GM23338 (cell line): ENCODE results near the gene B3GNT4. TPM values are rescaled to one million over a fixed set of nuclear protein-coding genes. Genes with fewer than 3 reads are reported as not detected.

ENCODE experiments used
- ATAC-seq: fragments of 200-7000 bp; cut with Tn5 transposase; 3 replicates; pipeline ENCODE4 v1.9.1; 2020
- DNase-seq: peaks from one replicate; pipeline ENCODE4 v3.0.0-alpha.2; 2015; ENCODE audit warnings: low spot score
- H2AFZ ChIP-seq: fragments of 200-600 bp; sonication (generic); 2 replicates; pipeline ENCODE4 v1.8.0; 2016; ENCODE audit warnings: antibody characterized with exemption, mild to moderate bottlenecking, moderate library complexity
- H3F3A ChIP-seq: fragments of 200-600 bp; sonication (generic); replicated peaks from 2 replicates; pipeline ENCODE4 v1.8.0; 2017; ENCODE audit warnings: antibody characterized with exemption, mixed run types, low read depth
- H3K27ac ChIP-seq: fragments of 200-600 bp; sonication (generic); 2 replicates; pipeline ENCODE4 v1.6.1; 2016; ENCODE audit warnings: low read depth
- H3K27me3 ChIP-seq: fragments of 200-600 bp; sonication (generic); 2 replicates; pipeline ENCODE4 v1.8.0; 2016; ENCODE audit warnings: mild to moderate bottlenecking, mixed run types, moderate library complexity; ENCODE audit not compliant: insufficient read depth
- H3K36me3 ChIP-seq: fragments of 200-600 bp; sonication (generic); 2 replicates; pipeline ENCODE4 v1.8.0; 2016; ENCODE audit warnings: mild to moderate bottlenecking; ENCODE audit not compliant: insufficient read depth
- H3K4me1 ChIP-seq: fragments of 200-600 bp; sonication (generic); 2 replicates; pipeline ENCODE4 v1.8.0; 2016; ENCODE audit warnings: mild to moderate bottlenecking, moderate library complexity; ENCODE audit not compliant: insufficient read depth
- H3K4me2 ChIP-seq: fragments of 200-600 bp; sonication (generic); 2 replicates; pipeline ENCODE4 v1.7.1; 2017; ENCODE audit warnings: mixed run types
- H3K4me3 ChIP-seq: fragments of 200-600 bp; sonication (generic); 2 replicates; pipeline ENCODE4 v1.6.1; 2016; ENCODE audit warnings: mixed run types
- H3K79me2 ChIP-seq: fragments of 200-600 bp; sonication (generic); replicated peaks from 2 replicates; pipeline ENCODE4 v1.8.0; 2017; ENCODE audit warnings: mild to moderate bottlenecking; ENCODE audit not compliant: insufficient read depth
- H3K9me2 ChIP-seq: fragments of 200-600 bp; sonication (generic); 2 replicates; pipeline ENCODE4 v1.8.0; 2017; ENCODE audit not compliant: insufficient read depth
- H4K20me1 ChIP-seq: fragments of 200-600 bp; sonication (generic); replicated peaks from 2 replicates; pipeline ENCODE4 v1.8.0; 2017; ENCODE audit warnings: mild to moderate bottlenecking; ENCODE audit not compliant: insufficient read depth
- H3K27ac Mint-ChIP-seq: 2 replicates; pipeline ENCODE4 v1.8.0; 2020; ENCODE audit warnings: inconsistent platforms, mild to moderate bottlenecking, moderate library complexity, mixed read lengths
- H3K27me3 Mint-ChIP-seq: 3 replicates; pipeline ENCODE4 v1.8.0; 2022; ENCODE audit warnings: low read depth, mild to moderate bottlenecking, moderate library complexity, mixed read lengths, inconsistent platforms; ENCODE audit not compliant: insufficient read depth, poor library complexity
- H3K36me3 Mint-ChIP-seq: 3 replicates; pipeline ENCODE4 v1.8.0; 2021; ENCODE audit warnings: low read depth, mild to moderate bottlenecking, inconsistent platforms, moderate library complexity, mixed read lengths
- H3K4me1 Mint-ChIP-seq: 3 replicates; pipeline ENCODE4 v1.8.0; 2020; ENCODE audit warnings: mild to moderate bottlenecking, inconsistent platforms, mixed read lengths
- H3K4me3 Mint-ChIP-seq: 3 replicates; pipeline ENCODE4 v1.8.0; 2021; ENCODE audit warnings: moderate library complexity, mild to moderate bottlenecking, inconsistent platforms, mixed read lengths
- H3K9me3 Mint-ChIP-seq: 3 replicates; pipeline ENCODE4 v1.8.0; 2020; ENCODE audit warnings: moderate library complexity, mild to moderate bottlenecking, inconsistent platforms, mixed read lengths
- CREB1 ChIP-seq: fragments of 250-450 bp; sonication (Bioruptor Pico); IDR thresholded peaks from 2 replicates; pipeline ENCODE4 v1.5.0; 2020; ENCODE audit warnings: low read depth, mild to moderate bottlenecking, moderate library complexity
- EZH2 ChIP-seq: fragments of 200-600 bp; sonication (generic); IDR thresholded peaks from one replicate; pipeline ENCODE4 v1.8.0; 2017; ENCODE audit warnings: antibody characterized with exemption, mild to moderate bottlenecking, low read depth; ENCODE audit not compliant: unreplicated experiment
- EZH2phosphoT487 ChIP-seq: fragments of 200-600 bp; sonication (generic); IDR thresholded peaks from one replicate; pipeline ENCODE4 v1.8.1; 2018; ENCODE audit warnings: antibody characterized with exemption; ENCODE audit not compliant: unreplicated experiment
- JUNB ChIP-seq: IDR thresholded peaks from one replicate; pipeline ENCODE4 v1.6.1; 2016; ENCODE audit warnings: antibody characterized with exemption; ENCODE audit not compliant: unreplicated experiment
- NANOG ChIP-seq: IDR thresholded peaks from 2 replicates; pipeline ENCODE4 v1.6.1; 2016; ENCODE audit warnings: antibody characterized with exemption, borderline replicate concordance
- POLR2AphosphoS5 ChIP-seq: IDR thresholded peaks from 2 replicates; pipeline ENCODE4 v1.6.1; 2016; ENCODE audit warnings: antibody characterized with exemption, low read depth
- STAT1 ChIP-seq: IDR thresholded peaks from one replicate; pipeline ENCODE4 v1.6.1; 2016; ENCODE audit warnings: antibody characterized with exemption; ENCODE audit not compliant: unreplicated experiment
- polyA plus RNA-seq: library from polyadenylated mRNA; unstranded; fragments of >200 nt; fragmentation: Nextera tagmentation; extraction: Ambion mirVana; gene quantifications from 2 replicates; pipeline ENCODE4 v1.2.1, GENCODE V29; 2016
- total RNA-seq: library from RNA; depleted of rRNA; stranded (reverse); fragments of >200 nt; shearing (Covaris generic); gene quantifications from 2 replicates; pipeline ENCODE4 v1.2.3, GENCODE V29; 2014
- TF ChIP-seq, protein P1 (sequence below): IDR thresholded peaks from one replicate; pipeline ENCODE4 v1.6.1; 2018; ENCODE audit warnings: antibody characterized with exemption; ENCODE audit not compliant: unreplicated experiment
- TF ChIP-seq, protein P2 (sequence below): IDR thresholded peaks from 2 replicates; pipeline ENCODE4 v1.6.1; 2016; ENCODE audit warnings: antibody characterized with exemption
- TF ChIP-seq, protein P3 (sequence below), 2 experiments: fragments of 200-600 bp in 1 of 2; sonication (generic) in 1 of 2; conservative IDR thresholded peaks; 2 replicates each; pipeline versions ENCODE4 v1.5.1 to v1.6.1; 2016 to 2017; ENCODE audit warnings: antibody characterized with exemption in 2 of 2, low read depth in 2 of 2, mild to moderate bottlenecking in 2 of 2, moderate library complexity in 1 of 2
- TF ChIP-seq, protein P4 (sequence below): fragments of 250-450 bp; sonication (Bioruptor Pico); IDR thresholded peaks from 2 replicates; pipeline ENCODE4 v1.5.0; 2020; ENCODE audit warnings: mild to moderate bottlenecking, moderate library complexity

B3GNT4 gene
- total and polyA plus RNA-seq, 2 experiments from 2014 or later = 0.80 to 1.8 TPM

DNA sequence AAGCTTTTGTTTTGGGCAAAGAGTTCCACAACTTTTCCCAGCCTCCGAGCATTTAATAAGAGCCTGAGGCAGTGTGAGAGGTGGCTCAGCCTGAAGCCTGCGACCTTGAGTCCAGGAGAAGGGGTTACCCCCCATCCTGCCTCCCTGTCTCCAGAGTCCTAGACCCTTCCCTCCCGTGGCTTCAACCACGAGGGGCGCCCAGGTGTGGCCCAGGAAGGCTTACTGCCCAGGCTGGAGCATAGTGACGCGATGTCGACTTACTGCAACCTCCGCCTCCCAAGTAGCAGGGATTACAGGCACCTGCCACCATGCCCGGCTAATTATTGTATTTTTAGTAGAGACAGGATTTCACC, 19.9 kb upstream of the B3GNT4 start:
- H3K27ac Mint-ChIP-seq = no peak overlapping the region
- Histone ChIP-seq H3K4me1 (no peaks in the 10 kb centered on the region), H3K4me3 (peak overlapping the region; percentile 68), H3F3A (no peaks in the 10 kb centered on the region), H3K4me2 (peak overlapping the region; percentile 83), H3K27ac (no peak overlapping the region), H4K20me1 (no peaks in the 10 kb centered on the region), H3K27me3 (peaks cover 16% of the 10 kb centered on the region), H2AFZ (peak overlapping the region; percentile 99), H3K79me2 (no peaks in the 10 kb centered on the region), H3K36me3 (no peaks in the 10 kb centered on the region), H3K9me2 (no peaks in the 10 kb centered on the region)
- ATAC-seq = peak; percentile 32
- peaks cover 6% of the 10 kb centered on the region; the same call in 2 of the 3 replicates for H3K4me1 Mint-ChIP-seq
- peaks cover 24% of the 10 kb centered on the region for H3K27me3 Mint-ChIP-seq
- H3K36me3 Mint-ChIP-seq = no peaks in the 10 kb centered on the region
- DNase-seq = peak; percentile 34
- no peaks in the 10 kb centered on the region for H3K9me3 Mint-ChIP-seq
- TF ChIP-seq EZH2phosphoT487 (no peak), JUNB (no peak), CREB1 (CRISPR knock-in tag) (no peak), EZH2 (no peak), NANOG (no peak), POLR2AphosphoS5 (no peak), STAT1 (no peak)
- TF ChIP-seq, protein P1, sequence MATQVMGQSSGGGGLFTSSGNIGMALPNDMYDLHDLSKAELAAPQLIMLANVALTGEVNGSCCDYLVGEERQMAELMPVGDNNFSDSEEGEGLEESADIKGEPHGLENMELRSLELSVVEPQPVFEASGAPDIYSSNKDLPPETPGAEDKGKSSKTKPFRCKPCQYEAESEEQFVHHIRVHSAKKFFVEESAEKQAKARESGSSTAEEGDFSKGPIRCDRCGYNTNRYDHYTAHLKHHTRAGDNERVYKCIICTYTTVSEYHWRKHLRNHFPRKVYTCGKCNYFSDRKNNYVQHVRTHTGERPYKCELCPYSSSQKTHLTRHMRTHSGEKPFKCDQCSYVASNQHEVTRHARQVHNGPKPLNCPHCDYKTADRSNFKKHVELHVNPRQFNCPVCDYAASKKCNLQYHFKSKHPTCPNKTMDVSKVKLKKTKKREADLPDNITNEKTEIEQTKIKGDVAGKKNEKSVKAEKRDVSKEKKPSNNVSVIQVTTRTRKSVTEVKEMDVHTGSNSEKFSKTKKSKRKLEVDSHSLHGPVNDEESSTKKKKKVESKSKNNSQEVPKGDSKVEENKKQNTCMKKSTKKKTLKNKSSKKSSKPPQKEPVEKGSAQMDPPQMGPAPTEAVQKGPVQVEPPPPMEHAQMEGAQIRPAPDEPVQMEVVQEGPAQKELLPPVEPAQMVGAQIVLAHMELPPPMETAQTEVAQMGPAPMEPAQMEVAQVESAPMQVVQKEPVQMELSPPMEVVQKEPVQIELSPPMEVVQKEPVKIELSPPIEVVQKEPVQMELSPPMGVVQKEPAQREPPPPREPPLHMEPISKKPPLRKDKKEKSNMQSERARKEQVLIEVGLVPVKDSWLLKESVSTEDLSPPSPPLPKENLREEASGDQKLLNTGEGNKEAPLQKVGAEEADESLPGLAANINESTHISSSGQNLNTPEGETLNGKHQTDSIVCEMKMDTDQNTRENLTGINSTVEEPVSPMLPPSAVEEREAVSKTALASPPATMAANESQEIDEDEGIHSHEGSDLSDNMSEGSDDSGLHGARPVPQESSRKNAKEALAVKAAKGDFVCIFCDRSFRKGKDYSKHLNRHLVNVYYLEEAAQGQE = no peak
- TF ChIP-seq, protein P2, sequence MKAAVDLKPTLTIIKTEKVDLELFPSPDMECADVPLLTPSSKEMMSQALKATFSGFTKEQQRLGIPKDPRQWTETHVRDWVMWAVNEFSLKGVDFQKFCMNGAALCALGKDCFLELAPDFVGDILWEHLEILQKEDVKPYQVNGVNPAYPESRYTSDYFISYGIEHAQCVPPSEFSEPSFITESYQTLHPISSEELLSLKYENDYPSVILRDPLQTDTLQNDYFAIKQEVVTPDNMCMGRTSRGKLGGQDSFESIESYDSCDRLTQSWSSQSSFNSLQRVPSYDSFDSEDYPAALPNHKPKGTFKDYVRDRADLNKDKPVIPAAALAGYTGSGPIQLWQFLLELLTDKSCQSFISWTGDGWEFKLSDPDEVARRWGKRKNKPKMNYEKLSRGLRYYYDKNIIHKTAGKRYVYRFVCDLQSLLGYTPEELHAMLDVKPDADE = no peak
- TF ChIP-seq, protein P3, sequence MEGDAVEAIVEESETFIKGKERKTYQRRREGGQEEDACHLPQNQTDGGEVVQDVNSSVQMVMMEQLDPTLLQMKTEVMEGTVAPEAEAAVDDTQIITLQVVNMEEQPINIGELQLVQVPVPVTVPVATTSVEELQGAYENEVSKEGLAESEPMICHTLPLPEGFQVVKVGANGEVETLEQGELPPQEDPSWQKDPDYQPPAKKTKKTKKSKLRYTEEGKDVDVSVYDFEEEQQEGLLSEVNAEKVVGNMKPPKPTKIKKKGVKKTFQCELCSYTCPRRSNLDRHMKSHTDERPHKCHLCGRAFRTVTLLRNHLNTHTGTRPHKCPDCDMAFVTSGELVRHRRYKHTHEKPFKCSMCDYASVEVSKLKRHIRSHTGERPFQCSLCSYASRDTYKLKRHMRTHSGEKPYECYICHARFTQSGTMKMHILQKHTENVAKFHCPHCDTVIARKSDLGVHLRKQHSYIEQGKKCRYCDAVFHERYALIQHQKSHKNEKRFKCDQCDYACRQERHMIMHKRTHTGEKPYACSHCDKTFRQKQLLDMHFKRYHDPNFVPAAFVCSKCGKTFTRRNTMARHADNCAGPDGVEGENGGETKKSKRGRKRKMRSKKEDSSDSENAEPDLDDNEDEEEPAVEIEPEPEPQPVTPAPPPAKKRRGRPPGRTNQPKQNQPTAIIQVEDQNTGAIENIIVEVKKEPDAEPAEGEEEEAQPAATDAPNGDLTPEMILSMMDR (conservative IDR thresholded peaks at IDR 0.05; ENCODE audit: low read depth in 2 of 2) = no peak
- TF ChIP-seq, protein P4, sequence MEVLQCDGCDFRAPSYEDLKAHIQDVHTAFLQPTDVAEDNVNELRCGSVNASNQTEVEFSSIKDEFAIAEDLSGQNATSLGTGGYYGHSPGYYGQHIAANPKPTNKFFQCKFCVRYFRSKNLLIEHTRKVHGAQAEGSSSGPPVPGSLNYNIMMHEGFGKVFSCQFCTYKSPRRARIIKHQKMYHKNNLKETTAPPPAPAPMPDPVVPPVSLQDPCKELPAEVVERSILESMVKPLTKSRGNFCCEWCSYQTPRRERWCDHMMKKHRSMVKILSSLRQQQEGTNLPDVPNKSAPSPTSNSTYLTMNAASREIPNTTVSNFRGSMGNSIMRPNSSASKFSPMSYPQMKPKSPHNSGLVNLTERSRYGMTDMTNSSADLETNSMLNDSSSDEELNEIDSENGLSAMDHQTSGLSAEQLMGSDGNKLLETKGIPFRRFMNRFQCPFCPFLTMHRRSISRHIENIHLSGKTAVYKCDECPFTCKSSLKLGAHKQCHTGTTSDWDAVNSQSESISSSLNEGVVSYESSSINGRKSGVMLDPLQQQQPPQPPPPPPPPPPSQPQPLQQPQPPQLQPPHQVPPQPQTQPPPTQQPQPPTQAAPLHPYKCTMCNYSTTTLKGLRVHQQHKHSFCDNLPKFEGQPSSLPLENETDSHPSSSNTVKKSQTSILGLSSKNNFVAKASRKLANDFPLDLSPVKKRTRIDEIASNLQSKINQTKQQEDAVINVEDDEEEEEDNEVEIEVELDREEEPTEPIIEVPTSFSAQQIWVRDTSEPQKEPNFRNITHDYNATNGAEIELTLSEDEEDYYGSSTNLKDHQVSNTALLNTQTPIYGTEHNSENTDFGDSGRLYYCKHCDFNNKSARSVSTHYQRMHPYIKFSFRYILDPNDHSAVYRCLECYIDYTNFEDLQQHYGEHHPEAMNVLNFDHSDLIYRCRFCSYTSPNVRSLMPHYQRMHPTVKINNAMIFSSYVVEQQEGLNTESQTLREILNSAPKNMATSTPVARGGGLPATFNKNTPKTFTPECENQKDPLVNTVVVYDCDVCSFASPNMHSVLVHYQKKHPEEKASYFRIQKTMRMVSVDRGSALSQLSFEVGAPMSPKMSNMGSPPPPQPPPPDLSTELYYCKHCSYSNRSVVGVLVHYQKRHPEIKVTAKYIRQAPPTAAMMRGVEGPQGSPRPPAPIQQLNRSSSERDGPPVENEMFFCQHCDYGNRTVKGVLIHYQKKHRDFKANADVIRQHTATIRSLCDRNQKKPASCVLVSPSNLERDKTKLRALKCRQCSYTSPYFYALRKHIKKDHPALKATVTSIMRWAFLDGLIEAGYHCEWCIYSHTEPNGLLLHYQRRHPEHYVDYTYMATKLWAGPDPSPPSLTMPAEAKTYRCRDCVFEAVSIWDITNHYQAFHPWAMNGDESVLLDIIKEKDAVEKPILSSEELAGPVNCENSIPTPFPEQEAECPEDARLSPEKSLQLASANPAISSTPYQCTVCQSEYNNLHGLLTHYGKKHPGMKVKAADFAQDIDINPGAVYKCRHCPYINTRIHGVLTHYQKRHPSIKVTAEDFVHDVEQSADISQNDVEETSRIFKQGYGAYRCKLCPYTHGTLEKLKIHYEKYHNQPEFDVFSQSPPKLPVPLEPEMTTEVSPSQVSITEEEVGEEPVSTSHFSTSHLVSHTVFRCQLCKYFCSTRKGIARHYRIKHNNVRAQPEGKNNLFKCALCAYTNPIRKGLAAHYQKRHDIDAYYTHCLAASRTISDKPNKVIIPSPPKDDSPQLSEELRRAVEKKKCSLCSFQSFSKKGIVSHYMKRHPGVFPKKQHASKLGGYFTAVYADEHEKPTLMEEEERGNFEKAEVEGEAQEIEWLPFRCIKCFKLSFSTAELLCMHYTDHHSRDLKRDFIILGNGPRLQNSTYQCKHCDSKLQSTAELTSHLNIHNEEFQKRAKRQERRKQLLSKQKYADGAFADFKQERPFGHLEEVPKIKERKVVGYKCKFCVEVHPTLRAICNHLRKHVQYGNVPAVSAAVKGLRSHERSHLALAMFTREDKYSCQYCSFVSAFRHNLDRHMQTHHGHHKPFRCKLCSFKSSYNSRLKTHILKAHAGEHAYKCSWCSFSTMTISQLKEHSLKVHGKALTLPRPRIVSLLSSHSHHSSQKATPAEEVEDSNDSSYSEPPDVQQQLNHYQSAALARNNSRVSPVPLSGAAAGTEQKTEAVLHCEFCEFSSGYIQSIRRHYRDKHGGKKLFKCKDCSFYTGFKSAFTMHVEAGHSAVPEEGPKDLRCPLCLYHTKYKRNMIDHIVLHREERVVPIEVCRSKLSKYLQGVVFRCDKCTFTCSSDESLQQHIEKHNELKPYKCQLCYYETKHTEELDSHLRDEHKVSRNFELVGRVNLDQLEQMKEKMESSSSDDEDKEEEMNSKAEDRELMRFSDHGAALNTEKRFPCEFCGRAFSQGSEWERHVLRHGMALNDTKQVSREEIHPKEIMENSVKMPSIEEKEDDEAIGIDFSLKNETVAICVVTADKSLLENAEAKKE (CRISPR knock-in tag) = no peak
- H3K4me3 Mint-ChIP-seq = peak overlapping the region; percentile 72
